NCI-H524 treated with DMSO at 0.1 percent for 48 hours (cell line): ENCODE results near the gene LARGE1.
"Not testable (repeated sequence)": the region's sequence is repeated elsewhere in the genome, so short reads cannot be mapped to it uniquely, and the experiment has no call there.

ENCODE experiments used
- DNase-seq: peaks from one replicate; lab custom pipeline; 2025; lab: John Stamatoyannopoulos, UW

Gene LARGE1

GRCh38 chr22:33883961-33884808, 36.1 kb downstream of the LARGE1 start:
- DNase-seq: no peak

- DNase-seq: no peak
Measured at GRCh38 chr22:33883561-33883960, 36.7 kb downstream of the LARGE1 start.

GRCh38 chr22:33882991-33883390, 37.3 kb downstream of the LARGE1 start:
- no peak for DNase-seq

GRCh38 chr22:33880986-33881385, 39.3 kb downstream of the LARGE1 start:
- peak; percentile 64 for DNase-seq

- no peak for DNase-seq
Measured at GRCh38 chr22:33879796-33880195, 40.5 kb downstream of the LARGE1 start.

- DNase-seq: no peak
Measured at GRCh38 chr22:33875316-33875715, 45.0 kb downstream of the LARGE1 start.

GRCh38 chr22:33874206-33874605, 46.1 kb downstream of the LARGE1 start:
- DNase-seq: no peak

- DNase-seq: no peak
Measured at GRCh38 chr22:33873666-33874065, 46.6 kb downstream of the LARGE1 start.

GRCh38 chr22:33873186-33873585, 47.1 kb downstream of the LARGE1 start:
- DNase-seq: no peak

GRCh38 chr22:33871935-33872334, 48.3 kb downstream of the LARGE1 start:
- DNase-seq: no peak

GRCh38 chr22:33869946-33870345, 50.3 kb downstream of the LARGE1 start:
- no peak for DNase-seq

GRCh38 chr22:33867971-33868370, 52.3 kb downstream of the LARGE1 start:
- DNase-seq: no peak

GRCh38 chr22:33867118-33867866, 53.0 kb downstream of the LARGE1 start:
- no peak for DNase-seq

- DNase-seq: peak; percentile 86
Measured at GRCh38 chr22:33866511-33866910, 53.8 kb downstream of the LARGE1 start.

GRCh38 chr22:33865996-33866395, 54.3 kb downstream of the LARGE1 start:
- DNase-seq: no peak

GRCh38 chr22:33865248-33865647, 55.0 kb downstream of the LARGE1 start:
- DNase-seq: no peak

GRCh38 chr22:33864723-33865130, 55.5 kb downstream of the LARGE1 start:
- no peak for DNase-seq

GRCh38 chr22:33861216-33861875, 58.9 kb downstream of the LARGE1 start:
- DNase-seq: no peak

- DNase-seq: no peak
Measured at GRCh38 chr22:33860386-33860785, 59.9 kb downstream of the LARGE1 start.

- DNase-seq: no peak
Measured at GRCh38 chr22:33859311-33859710, 61.0 kb downstream of the LARGE1 start.

GRCh38 chr22:33858653-33859052, 61.6 kb downstream of the LARGE1 start:
- DNase-seq: not testable (repeated sequence)

GRCh38 chr22:33857767-33858166, 62.5 kb downstream of the LARGE1 start:
- not testable (repeated sequence) for DNase-seq

GRCh38 chr22:33854724-33855123, 65.6 kb downstream of the LARGE1 start:
- no peak for DNase-seq
